HAP-1 (cell line): ENCODE measurements around the gene PSTPIP2.
"Not testable (repeated sequence)": the region's sequence is repeated elsewhere in the genome, so short reads cannot be mapped to it uniquely, and the experiment has no call there.

Source experiments
- DNase-seq, 2 experiments: peaks; one replicate each; pipeline ENCODE4 v3.0.0-alpha.2; 2016 to 2020; ENCODE audit warnings: low spot score in 2 of 2
- H3K27me3 ChIP-seq: fragments of 250-450 bp; sonication (Bioruptor Pico); 2 replicates; pipeline ENCODE4 v1.5.1; 2020; ENCODE audit warnings: low read depth, mild to moderate bottlenecking, moderate library complexity
- H3K36me3 ChIP-seq: fragments of 250-450 bp; sonication (Bioruptor Pico); replicated peaks from 2 replicates; pipeline ENCODE4 v1.5.1; 2020; ENCODE audit warnings: mild to moderate bottlenecking
- H3K4me1 ChIP-seq: fragments of 250-450 bp; sonication (Bioruptor Pico); 2 replicates; pipeline ENCODE4 v1.5.1; 2020; ENCODE audit warnings: mild to moderate bottlenecking
- H3K4me3 ChIP-seq: fragments of 250-450 bp; sonication (Bioruptor Pico); 2 replicates; pipeline ENCODE4 v1.5.1; 2020; ENCODE audit warnings: mild to moderate bottlenecking, moderate library complexity
- H3K9me3 ChIP-seq: fragments of 250-450 bp; sonication (Bioruptor Pico); 2 replicates; pipeline ENCODE4 v1.5.1; 2020; ENCODE audit warnings: mild to moderate bottlenecking, moderate library complexity
- in situ Hi-C: fragments of 300-500 bp; cut with MboI; formaldehyde crosslinking; loops from 3 replicates; pipeline ENCODE4 v1.14.3; 2020; ENCODE audit warnings: low sequenced_read_pairs, inconsistent platforms, mixed read lengths

Gene PSTPIP2

GRCh38 chr18:46061387-46061786, 10.7 kb downstream of the PSTPIP2 start:
- H3K4me1 ChIP-seq: peaks cover 8% of the 10 kb centered on the region; the same call in 1 of the 2 replicates
- H3K9me3 ChIP-seq: no peaks in the 10 kb centered on the region
- H3K27me3 ChIP-seq: no peaks in the 10 kb centered on the region
- H3K36me3 ChIP-seq: no peaks in the 10 kb centered on the region
- H3K4me3 ChIP-seq: no peak overlapping the region
- in situ Hi-C loops: no loop called here
- DNase-seq: no peak

DNA sequence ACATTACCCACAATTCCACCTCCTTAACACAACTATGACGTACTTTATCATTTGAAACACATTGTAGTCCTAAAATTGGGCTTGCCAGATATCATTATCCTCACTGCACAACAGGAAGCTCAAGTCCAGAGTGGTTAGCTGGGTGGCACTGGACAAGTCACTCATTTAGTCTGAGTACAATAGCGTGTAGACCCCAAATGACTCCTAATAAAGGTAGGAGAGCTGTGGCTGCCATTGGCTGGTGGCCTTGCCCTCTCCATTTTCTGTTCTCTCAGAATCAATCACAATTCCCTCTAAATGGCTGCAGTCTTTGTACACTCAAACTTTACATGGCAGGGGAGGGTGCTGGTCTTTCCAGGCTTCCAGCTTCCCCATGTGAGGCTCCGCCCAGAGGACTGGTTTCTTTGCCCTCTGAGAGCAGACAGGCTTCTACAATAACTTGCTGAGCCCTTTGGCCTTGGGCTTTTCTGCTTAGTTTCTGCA, 11.7 kb downstream of the PSTPIP2 start:
- peaks cover 8% of the 10 kb centered on the region; the same call in 1 of the 2 replicates for H3K4me1 ChIP-seq
- no peaks in the 10 kb centered on the region for H3K27me3 ChIP-seq
- no peak for DNase-seq
- H3K9me3 ChIP-seq: no peaks in the 10 kb centered on the region
- H3K4me3 ChIP-seq: no peak overlapping the region
- in situ Hi-C loops: no loop called here
- no peaks in the 10 kb centered on the region for H3K36me3 ChIP-seq

- Histone ChIP-seq H3K4me1 (no peaks in the 10 kb centered on the region), H3K36me3 (no peaks in the 10 kb centered on the region), H3K27me3 (no peaks in the 10 kb centered on the region), H3K9me3 (no peaks in the 10 kb centered on the region), H3K4me3 (no peak overlapping the region)
- no peak for DNase-seq
- in situ Hi-C loops: no loop called here
Observed at GRCh38 chr18:46055838-46056230, 16.2 kb downstream of the PSTPIP2 start.

DNA sequence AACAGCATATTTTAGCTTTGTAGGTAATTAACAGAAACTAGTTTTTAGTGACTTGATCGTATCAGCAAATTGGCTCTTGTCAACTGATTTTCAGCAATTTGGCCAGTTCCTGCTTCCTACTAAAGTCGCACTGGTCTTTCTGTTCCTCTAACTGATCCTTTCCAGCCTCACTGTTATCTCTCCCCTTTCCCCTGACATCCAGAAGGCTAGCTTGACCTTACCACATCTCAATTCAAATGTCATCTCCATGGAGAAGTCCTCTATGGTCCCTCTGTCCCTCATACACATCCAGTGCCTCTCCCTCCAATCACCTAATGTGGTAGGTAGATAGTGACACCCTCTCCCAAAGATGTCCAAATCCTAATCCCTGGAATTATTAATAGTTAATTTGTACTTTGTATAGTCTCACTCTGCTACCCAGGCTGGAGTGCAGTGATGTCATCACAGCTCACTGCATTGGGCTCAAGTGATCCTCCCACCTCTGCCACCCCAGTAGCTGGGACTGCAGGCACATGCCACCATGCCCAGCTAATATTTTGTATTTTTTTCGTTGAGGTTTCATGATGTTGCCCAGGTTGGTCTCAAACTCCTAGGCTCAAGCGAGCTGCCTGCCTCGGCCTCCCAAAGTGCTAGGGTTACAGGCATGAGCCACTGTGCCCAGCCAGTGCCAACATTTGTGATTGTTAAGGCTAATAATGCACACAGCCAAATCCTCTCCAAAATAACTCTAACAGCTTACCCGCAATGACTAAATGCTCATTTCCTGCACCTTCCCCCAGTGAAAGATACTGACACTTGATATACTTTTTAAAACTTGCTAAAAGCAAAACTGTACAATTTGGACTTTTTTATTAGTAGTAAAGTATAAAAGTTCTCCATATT, 16.9 kb downstream of the PSTPIP2 start:
- no peak for DNase-seq
- in situ Hi-C loops: no loop called here
- Histone ChIP-seq H3K9me3 (no peaks in the 10 kb centered on the region), H3K36me3 (no peaks in the 10 kb centered on the region), H3K4me1 (no peaks in the 10 kb centered on the region), H3K27me3 (no peaks in the 10 kb centered on the region), H3K4me3 (no peak overlapping the region)

GRCh38 chr18:46053368-46054095, 18.5 kb downstream of the PSTPIP2 start:
- H3K9me3 ChIP-seq: no peaks in the 10 kb centered on the region
- DNase-seq: no peak
- in situ Hi-C loops: no loop called here
- no peaks in the 10 kb centered on the region for H3K36me3 ChIP-seq
- no peak overlapping the region for H3K4me3 ChIP-seq
- no peaks in the 10 kb centered on the region for H3K4me1 ChIP-seq
- H3K27me3 ChIP-seq: no peaks in the 10 kb centered on the region

DNA sequence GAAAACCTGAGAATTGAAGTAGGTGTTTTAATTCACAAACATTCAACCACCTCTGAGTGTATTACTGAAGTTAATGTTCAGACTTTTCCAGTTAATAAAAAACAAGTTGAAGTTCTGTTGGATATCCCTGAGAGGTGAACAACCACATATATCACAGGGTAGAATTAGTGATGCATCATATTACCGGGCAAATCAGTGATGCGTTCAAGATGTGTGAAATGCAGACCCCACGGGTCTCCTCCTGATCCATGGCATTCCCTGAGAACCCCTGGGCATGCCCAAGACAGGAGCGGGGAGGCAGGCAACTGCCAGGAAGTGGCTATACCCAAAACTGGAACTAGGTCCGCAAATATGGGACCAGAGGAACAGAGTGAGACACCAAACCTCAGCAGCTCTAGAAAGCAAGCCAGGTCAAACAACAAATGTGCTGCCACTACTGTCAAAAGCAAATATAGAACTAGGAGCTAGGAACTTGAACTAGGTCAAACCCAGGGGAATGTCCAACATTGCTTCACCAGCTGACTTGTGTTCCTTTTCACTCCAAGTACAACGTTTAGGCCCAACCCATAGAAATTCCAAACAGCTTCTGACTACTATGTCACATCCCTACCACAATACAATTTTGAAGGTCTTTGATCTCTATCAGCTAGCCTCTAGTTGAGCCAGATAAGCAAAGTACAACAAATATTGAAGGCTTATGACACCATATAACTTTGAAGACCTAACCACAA, 20.2 kb downstream of the PSTPIP2 start:
- in situ Hi-C loops: no loop called here
- DNase-seq: no peak
- H3K27me3 ChIP-seq: no peaks in the 10 kb centered on the region
- H3K9me3 ChIP-seq: no peaks in the 10 kb centered on the region
- H3K36me3 ChIP-seq: no peaks in the 10 kb centered on the region
- H3K4me3 ChIP-seq: no peak overlapping the region
- H3K4me1 ChIP-seq: no peaks in the 10 kb centered on the region

DNA sequence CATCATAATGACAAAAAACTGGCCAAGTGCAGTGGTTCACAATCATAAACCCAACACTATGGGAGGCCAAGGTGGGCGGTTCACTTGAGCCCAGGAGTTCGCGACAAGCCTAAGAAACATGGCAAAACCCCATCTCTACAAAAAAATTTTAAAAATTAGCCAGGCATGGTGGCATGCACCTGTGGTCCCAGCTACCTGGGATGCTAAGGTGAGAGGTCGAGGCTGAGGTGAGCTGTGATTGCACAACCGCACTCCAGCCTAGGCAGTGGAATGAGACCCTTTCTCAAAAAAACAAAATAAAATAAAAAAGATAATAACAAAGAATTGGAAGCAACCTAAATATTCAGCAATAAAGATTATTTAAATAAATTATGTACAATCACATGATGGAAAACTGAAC, 21.8 kb downstream of the PSTPIP2 start:
- Histone ChIP-seq H3K9me3 (no peaks in the 10 kb centered on the region), H3K36me3 (no peaks in the 10 kb centered on the region), H3K27me3 (no peaks in the 10 kb centered on the region), H3K4me3 (no peak overlapping the region), H3K4me1 (no peaks in the 10 kb centered on the region)
- in situ Hi-C loops: no loop called here
- DNase-seq: no peak

DNA sequence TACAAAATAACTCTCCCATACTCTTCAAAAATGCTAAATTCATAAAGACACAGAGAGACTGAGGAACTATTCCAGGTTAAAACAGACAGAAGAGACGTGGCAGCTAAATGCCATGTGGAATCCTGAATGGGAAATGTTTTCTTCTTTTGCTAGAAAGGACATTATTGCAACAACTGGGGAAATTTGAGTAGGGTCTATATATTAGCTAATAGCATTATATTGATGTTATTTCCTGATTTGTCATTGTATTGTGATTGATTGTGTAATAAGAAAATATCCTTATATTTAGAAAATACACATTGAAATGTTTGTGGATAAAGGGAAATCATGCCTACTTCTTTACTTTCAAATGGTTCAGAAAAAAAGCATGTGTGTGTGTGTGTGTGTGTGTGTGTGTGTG, 23.4 kb downstream of the PSTPIP2 start:
- Histone ChIP-seq H3K4me1 (peaks cover 2% of the 10 kb centered on the region), H3K27me3 (no peaks in the 10 kb centered on the region), H3K4me3 (no peak overlapping the region), H3K36me3 (no peaks in the 10 kb centered on the region), H3K9me3 (no peaks in the 10 kb centered on the region)
- in situ Hi-C loops: no loop called here
- no peak for DNase-seq

DNA sequence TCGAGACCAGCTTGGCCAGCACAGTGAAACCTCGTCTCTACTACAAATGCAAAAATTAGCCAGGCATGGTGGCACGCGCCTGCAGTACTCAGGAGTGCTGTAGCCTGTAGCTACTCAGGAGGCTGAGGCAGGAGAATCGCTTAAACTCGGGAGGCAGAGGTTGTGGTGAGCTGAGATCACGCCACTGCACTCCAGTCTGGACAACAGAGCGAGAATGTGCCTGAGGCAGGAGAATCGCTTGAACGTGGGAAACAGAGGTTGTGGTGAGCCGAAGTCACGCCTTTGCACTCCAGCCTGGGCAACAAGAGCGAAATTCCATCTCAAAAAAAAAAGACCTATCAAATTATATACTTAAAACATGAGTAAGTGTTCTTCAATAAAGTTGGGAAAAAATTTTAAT, 24.7 kb downstream of the PSTPIP2 start:
- H3K27me3 ChIP-seq, H3K9me3 ChIP-seq, H3K36me3 ChIP-seq, DNase-seq, in situ Hi-C loops, H3K4me3 ChIP-seq: not testable (repeated sequence)
- H3K4me1 ChIP-seq: peaks cover 10% of the 10 kb centered on the region

DNA sequence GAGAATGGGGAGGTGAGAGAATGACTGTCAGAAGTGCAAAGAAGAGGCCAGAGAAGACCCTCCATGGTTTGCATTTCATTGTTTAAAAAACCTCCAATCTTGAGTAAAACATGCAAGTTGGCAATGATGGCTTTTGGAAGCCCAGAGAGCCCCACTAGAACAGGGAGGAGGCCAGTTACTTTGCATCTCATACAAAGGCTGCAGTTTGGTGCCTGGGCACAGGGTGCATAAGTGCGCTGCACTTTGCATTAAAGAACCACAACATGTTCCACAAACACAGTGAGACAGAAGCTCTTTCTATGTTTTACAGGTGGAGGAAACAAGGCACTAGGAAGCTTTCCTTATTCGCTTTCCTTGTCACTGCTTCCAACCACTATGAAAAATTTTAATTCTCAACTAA, 25.4 kb downstream of the PSTPIP2 start:
- Histone ChIP-seq H3K27me3 (no peaks in the 10 kb centered on the region), H3K4me1 (peaks cover 16% of the 10 kb centered on the region), H3K4me3 (no peak overlapping the region), H3K9me3 (no peaks in the 10 kb centered on the region), H3K36me3 (no peaks in the 10 kb centered on the region)
- in situ Hi-C loops: no loop called here
- no peak for DNase-seq

DNA sequence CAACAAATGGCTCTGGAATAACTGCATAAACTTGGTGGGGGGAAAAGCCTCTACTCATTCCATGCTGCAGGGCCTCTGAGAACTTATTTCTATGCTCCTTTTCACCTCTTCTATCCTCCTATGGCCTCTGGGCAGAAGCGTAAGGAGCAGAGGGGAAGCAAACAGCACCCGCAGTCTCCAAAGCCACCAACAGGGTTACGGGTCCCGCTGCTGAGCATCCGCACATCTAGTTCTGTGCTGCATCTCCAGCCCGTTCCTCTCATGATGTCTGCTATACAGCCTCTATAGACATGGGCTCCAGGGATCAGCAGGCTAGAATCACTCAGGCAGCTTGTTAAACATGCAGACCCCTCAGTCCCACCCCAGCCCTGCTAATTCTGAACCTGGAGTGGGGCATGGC, 25.9 kb downstream of the PSTPIP2 start:
- H3K4me1 ChIP-seq: peaks cover 16% of the 10 kb centered on the region
- no peak for DNase-seq
- H3K4me3 ChIP-seq: no peak overlapping the region
- H3K27me3 ChIP-seq: no peaks in the 10 kb centered on the region
- H3K9me3 ChIP-seq: no peaks in the 10 kb centered on the region
- no peaks in the 10 kb centered on the region for H3K36me3 ChIP-seq
- in situ Hi-C loops: no loop called here

DNA sequence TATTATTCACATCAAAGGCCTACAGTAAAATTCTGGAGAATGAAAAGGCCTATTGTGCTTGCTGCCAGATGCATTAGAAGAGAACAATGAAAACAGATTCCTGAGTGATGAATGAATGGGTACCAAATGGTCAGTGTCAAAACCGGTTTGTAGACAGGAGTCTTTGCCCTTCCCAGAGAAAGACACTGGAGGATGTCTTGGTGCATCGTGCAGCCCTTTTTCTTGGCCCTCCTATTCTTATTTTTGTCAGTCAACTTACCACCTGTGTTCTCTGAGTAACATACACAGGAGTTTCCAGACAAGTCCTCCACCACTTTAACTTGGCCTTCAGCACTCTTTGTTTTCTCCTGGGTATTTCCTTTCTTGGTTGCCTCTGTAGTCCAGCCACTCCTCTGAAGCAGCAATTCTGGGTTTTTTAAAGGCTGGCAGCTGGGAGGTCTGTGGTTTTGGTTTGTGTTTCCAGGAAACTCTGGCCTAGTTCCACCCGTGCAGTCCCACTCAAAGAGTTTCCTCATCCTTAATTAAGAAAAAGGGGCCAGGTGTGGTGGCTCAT, 29.4 kb downstream of the PSTPIP2 start:
- H3K4me1 ChIP-seq: peaks cover 16% of the 10 kb centered on the region
- peak; percentile 54 to 96 for DNase-seq
- in situ Hi-C loops: no loop called here
- H3K9me3 ChIP-seq: no peaks in the 10 kb centered on the region
- no peaks in the 10 kb centered on the region; the same call in 1 of the 2 replicates for H3K36me3 ChIP-seq
- H3K4me3 ChIP-seq: no peak overlapping the region
- H3K27me3 ChIP-seq: no peaks in the 10 kb centered on the region

- no peak overlapping the region for H3K4me3 ChIP-seq
- H3K27me3 ChIP-seq: no peaks in the 10 kb centered on the region
- DNase-seq: no peak
- no peaks in the 10 kb centered on the region for H3K9me3 ChIP-seq
- peaks cover 16% of the 10 kb centered on the region for H3K4me1 ChIP-seq
- in situ Hi-C loops: no loop called here
- H3K36me3 ChIP-seq: no peaks in the 10 kb centered on the region; the same call in 1 of the 2 replicates
Observed at GRCh38 chr18:46040747-46041104, 31.3 kb downstream of the PSTPIP2 start.
